GM23248 (cell line): ENCODE results near the gene PTPRK. TPM values are rescaled to one million over a fixed set of nuclear protein-coding genes. Genes with fewer than 3 reads are reported as not detected.

Experiments
- DNase-seq: peaks from one replicate; pipeline ENCODE4 v3.0.0-alpha.2; 2015
- H2AFZ ChIP-seq: fragments of 200-600 bp; sonication (generic); 2 replicates; pipeline ENCODE4 v1.6.1; 2016; ENCODE audit warnings: antibody characterized with exemption
- H3F3A ChIP-seq: fragments of 200-600 bp; sonication (generic); 2 replicates; pipeline ENCODE4 v1.6.1; 2016; ENCODE audit warnings: mild to moderate bottlenecking, antibody characterized with exemption, mixed run types; ENCODE audit not compliant: insufficient read depth
- H3K27ac ChIP-seq: fragments of 200-600 bp; sonication (generic); 2 replicates; pipeline ENCODE4 v1.5.1; 2016; ENCODE audit warnings: mild to moderate bottlenecking
- H3K27me3 ChIP-seq: fragments of 200-600 bp; sonication (generic); replicated peaks from 2 replicates; pipeline ENCODE4 v1.6.1; 2016; ENCODE audit warnings: mild to moderate bottlenecking; ENCODE audit not compliant: insufficient read depth
- H3K36me3 ChIP-seq: fragments of 200-600 bp; sonication (generic); 2 replicates; pipeline ENCODE4 v1.6.1; 2016; ENCODE audit warnings: low read depth, mild to moderate bottlenecking
- H3K4me1 ChIP-seq: fragments of 200-600 bp; sonication (generic); 2 replicates; pipeline ENCODE4 v1.6.1; 2016; ENCODE audit warnings: mild to moderate bottlenecking; ENCODE audit not compliant: insufficient read depth
- H3K4me2 ChIP-seq: fragments of 200-600 bp; sonication (generic); one replicate; pipeline ENCODE4 v1.6.1; 2016; ENCODE audit warnings: mild to moderate bottlenecking; ENCODE audit not compliant: unreplicated experiment
- H3K4me3 ChIP-seq: fragments of 200-600 bp; sonication (generic); 2 replicates; pipeline ENCODE4 v1.5.1; 2016; ENCODE audit warnings: mild to moderate bottlenecking
- H3K79me2 ChIP-seq: fragments of 200-600 bp; sonication (generic); 2 replicates; pipeline ENCODE4 v1.6.1; 2016; ENCODE audit warnings: mild to moderate bottlenecking; ENCODE audit not compliant: insufficient read depth
- H3K9ac ChIP-seq: fragments of 200-600 bp; sonication (generic); 2 replicates; pipeline ENCODE4 v1.6.1; 2016; ENCODE audit warnings: mild to moderate bottlenecking
- H3K9me2 ChIP-seq: fragments of 200-600 bp; sonication (generic); 2 replicates; pipeline ENCODE4 v1.6.1; 2016; ENCODE audit warnings: mixed run types, mild to moderate bottlenecking, moderate library complexity; ENCODE audit not compliant: insufficient read depth
- H3K9me3 ChIP-seq: fragments of 200-600 bp; sonication (generic); one replicate; pipeline ENCODE4 v1.6.1; 2017; ENCODE audit warnings: low read depth
- H4K20me1 ChIP-seq: fragments of 200-600 bp; sonication (generic); 2 replicates; pipeline ENCODE4 v1.6.0; 2016; ENCODE audit not compliant: insufficient read depth
- EZH2 ChIP-seq: fragments of 200-600 bp; sonication (generic); IDR thresholded peaks from 2 replicates; pipeline ENCODE4 v1.6.1; 2018; ENCODE audit warnings: antibody characterized with exemption, mild to moderate bottlenecking; ENCODE audit not compliant: insufficient read depth, poor library complexity, severe bottlenecking
- EZH2phosphoT487 ChIP-seq: fragments of 200-600 bp; sonication (generic); IDR thresholded peaks from 2 replicates; pipeline ENCODE4 v1.6.1; 2018; ENCODE audit warnings: antibody characterized with exemption, moderate library complexity, mild to moderate bottlenecking, low read depth; ENCODE audit not compliant: insufficient read depth
- WGBS, 2 experiments: methylation state at CpG; one replicate each; pipeline ENCODE4 v1.1.6; 2015 to 2017; ENCODE audit warnings: low lambda C conversion rate in 2 of 2, low coverage in 1 of 2; ENCODE audit errors: missing lambda C conversion rate in 2 of 2; 5-methylcytosine and 5-hydroxymethylcytosine counted together
- in situ Hi-C: fragments of 300-500 bp; cut with MboI; formaldehyde crosslinking; loops from 2 replicates; pipeline ENCODE4 v1.15.0; 2020
- polyA plus RNA-seq: library from polyadenylated mRNA; unstranded; fragments of >200 nt; fragmentation: Nextera tagmentation; extraction: Ambion mirVana; gene quantifications from 2 replicates; pipeline ENCODE4 v1.2.1, GENCODE V29; 2016
- total RNA-seq: library from RNA; depleted of rRNA; stranded (reverse); fragments of >200 nt; shearing (Covaris generic); gene quantifications from 2 replicates; pipeline ENCODE4 v1.2.3, GENCODE V29; 2014

The PTPRK gene
- total and polyA plus RNA-seq, 2 experiments from 2014 or later, result 22.3 to 34.5 TPM

DNA sequence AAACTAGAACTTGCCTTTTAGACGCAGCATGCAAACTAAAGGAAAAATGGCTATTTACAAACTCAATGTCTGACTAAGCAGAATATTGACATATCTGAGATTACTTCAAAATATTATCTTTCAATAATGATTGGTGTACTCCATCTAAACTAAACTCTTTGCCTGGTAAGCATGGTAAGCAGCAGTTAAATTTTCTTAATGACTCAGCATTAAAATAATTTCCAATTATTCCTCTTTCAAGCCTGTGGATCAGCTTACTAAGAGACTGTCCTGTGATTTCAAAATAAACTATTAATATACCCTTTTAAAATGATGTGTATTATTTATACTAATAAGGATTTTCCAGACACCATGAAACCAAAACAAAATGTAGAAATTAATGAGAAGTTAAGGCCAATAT, 392.7 kb downstream of the PTPRK start:
- Histone ChIP-seq H3K9ac (no peak overlapping the region), H4K20me1 (no peaks in the 10 kb centered on the region), H3K4me2 (no peak overlapping the region), H3K4me1 (0 out of 2 replicates have a peak, but pooled peaks cover 5% of the 10 kb centered on the region), H3K9me2 (no peaks in the 10 kb centered on the region), H3K9me3 (no peaks in the 10 kb centered on the region), H2AFZ (no peak overlapping the region), H3K27ac (no peak overlapping the region), H3F3A (no peaks in the 10 kb centered on the region), H3K4me3 (no peak overlapping the region), H3K36me3 (no peaks in the 10 kb centered on the region), H3K79me2 (no peaks in the 10 kb centered on the region), H3K27me3 (no peaks in the 10 kb centered on the region)
- 93 to 95% methylated on average over 1 of the region's 1 CpG for WGBS, 2 experiments
- in situ Hi-C loops, result no loop called here
- no peak for DNase-seq
- no peak for TF ChIP-seq EZH2
- TF ChIP-seq EZH2phosphoT487, result no peak

DNA sequence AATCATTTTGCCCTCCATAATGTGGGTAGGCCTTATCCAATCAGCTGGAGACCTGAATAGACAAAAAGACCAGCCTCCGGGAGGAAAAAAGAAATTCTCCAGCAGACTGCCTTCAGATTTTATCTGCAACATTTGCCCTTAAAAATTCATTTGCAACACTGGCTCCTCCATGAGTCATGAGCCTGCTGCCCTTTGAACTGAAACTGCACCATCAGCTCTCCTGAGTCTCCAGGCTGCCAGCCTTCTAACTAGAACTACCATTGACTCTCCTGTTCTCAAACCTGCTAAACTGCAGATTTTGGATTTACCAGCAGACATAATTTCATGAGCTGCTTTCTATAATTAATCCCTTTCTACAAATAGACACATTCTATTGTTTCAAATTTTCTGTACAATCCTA, 395.7 kb downstream of the PTPRK start:
- Histone ChIP-seq H3K36me3 (no peaks in the 10 kb centered on the region), H3K4me1 (no peaks in the 10 kb centered on the region), H4K20me1 (no peaks in the 10 kb centered on the region), H2AFZ (no peak overlapping the region), H3K27me3 (no peaks in the 10 kb centered on the region), H3F3A (no peaks in the 10 kb centered on the region), H3K4me3 (no peak overlapping the region), H3K27ac (no peak overlapping the region), H3K4me2 (no peak overlapping the region), H3K9ac (no peak overlapping the region), H3K79me2 (no peaks in the 10 kb centered on the region), H3K9me2 (no peaks in the 10 kb centered on the region), H3K9me3 (no peaks in the 10 kb centered on the region)
- 83 to 92% methylated on average over 1 of the region's 1 CpG for WGBS, 2 experiments
- in situ Hi-C loops, result no loop called here
- no peak for TF ChIP-seq EZH2
- TF ChIP-seq EZH2phosphoT487, result no peak
- DNase-seq, result peak; percentile 36

DNA sequence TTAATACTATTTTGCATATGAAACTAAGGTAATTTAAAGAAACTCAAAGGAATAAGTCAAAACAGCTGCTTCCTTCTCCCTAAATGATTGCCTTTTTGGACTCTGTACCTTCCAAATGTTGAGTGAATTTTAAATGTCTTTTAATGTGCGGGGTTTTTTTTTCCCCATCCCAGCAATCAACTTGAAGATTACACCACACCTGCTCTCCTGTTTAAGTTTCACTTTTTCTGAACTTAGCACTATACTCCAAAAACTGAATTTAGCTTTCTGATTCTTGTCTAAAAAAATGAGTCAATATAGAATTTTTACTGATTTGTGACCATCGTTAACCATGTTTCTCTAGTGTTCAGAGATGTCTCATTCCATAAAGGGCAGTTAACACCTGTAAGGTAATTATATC, 398.8 kb downstream of the PTPRK start:
- Histone ChIP-seq H3K9me2 (no peaks in the 10 kb centered on the region), H3K4me2 (no peak overlapping the region), H3F3A (no peaks in the 10 kb centered on the region), H3K4me3 (no peak overlapping the region), H3K9ac (no peak overlapping the region), H3K36me3 (no peaks in the 10 kb centered on the region), H3K4me1 (peaks cover 11% of the 10 kb centered on the region), H3K27ac (no peak overlapping the region), H4K20me1 (no peaks in the 10 kb centered on the region), H3K9me3 (no peaks in the 10 kb centered on the region), H2AFZ (no peak overlapping the region), H3K27me3 (no peaks in the 10 kb centered on the region), H3K79me2 (no peaks in the 10 kb centered on the region)
- in situ Hi-C loops, result no loop called here
- TF ChIP-seq EZH2 (no peak), EZH2phosphoT487 (no peak)
- no peak for DNase-seq
- 100% methylated on average over 2 of the region's 2 CpGs for WGBS, 2 experiments

DNA sequence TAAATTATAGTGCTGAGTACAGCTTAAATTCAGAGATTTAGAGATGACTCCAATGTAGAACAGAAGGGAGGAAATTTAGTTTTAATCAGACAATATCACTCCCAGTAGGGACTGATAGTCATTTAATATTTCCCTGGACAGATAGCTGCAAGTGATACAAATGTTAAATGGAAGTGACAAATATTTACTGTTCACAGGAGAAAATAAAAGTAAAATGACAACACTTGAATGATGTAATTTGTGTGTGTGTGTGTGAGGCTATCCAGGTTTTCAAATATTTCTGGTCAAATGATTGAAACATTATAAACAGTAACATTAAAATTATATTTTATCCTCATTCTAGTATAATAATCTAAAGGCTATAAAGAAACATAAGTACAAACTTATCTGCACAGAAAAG, 399.2 kb downstream of the PTPRK start:
- Histone ChIP-seq H3K9me2 (no peaks in the 10 kb centered on the region), H3K4me3 (no peak overlapping the region)
- in situ Hi-C loops, result no loop called here

DNA sequence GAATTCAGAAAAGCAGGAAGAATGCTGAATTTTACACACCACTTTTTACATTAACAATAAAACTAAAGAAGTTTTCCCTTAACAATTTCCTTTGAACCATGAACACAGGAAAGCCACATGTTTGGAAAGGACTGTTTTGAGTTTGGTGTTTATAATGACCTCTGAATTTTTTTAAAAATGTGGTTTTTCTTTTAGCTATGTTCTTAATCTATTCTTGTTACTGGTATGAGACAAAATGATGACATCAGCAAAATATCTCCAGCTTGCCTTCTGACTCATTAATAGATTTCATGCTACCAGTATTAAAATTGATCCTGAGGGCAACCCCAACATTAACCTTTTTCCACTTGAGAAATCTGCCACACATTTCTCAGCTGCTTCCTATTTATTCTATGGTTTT, 402.0 kb downstream of the PTPRK start:
- Histone ChIP-seq H3K9me3 (no peaks in the 10 kb centered on the region), H3F3A (no peaks in the 10 kb centered on the region), H3K4me3 (no peak overlapping the region), H3K79me2 (no peaks in the 10 kb centered on the region), H3K9me2 (no peaks in the 10 kb centered on the region), H3K27me3 (no peaks in the 10 kb centered on the region), H3K27ac (no peak overlapping the region), H2AFZ (no peak overlapping the region), H4K20me1 (no peaks in the 10 kb centered on the region), H3K36me3 (no peaks in the 10 kb centered on the region), H3K9ac (no peak overlapping the region), H3K4me1 (peaks cover 11% of the 10 kb centered on the region), H3K4me2 (no peak overlapping the region)
- in situ Hi-C loops, result no loop called here
- TF ChIP-seq EZH2 (no peak), EZH2phosphoT487 (no peak)
- DNase-seq, result peak; percentile 35

More for the DNA sequence above, 399.2 kb downstream of the PTPRK start:
- Histone ChIP-seq H3F3A (no peaks in the 10 kb centered on the region), H2AFZ (no peak overlapping the region), H3K4me1 (peaks cover 11% of the 10 kb centered on the region), H3K9ac (no peak overlapping the region), H3K79me2 (no peaks in the 10 kb centered on the region), H3K36me3 (no peaks in the 10 kb centered on the region), H3K27me3 (no peaks in the 10 kb centered on the region), H4K20me1 (no peaks in the 10 kb centered on the region), H3K27ac (no peak overlapping the region), H3K9me3 (no peaks in the 10 kb centered on the region), H3K4me2 (no peak overlapping the region)
- TF ChIP-seq EZH2, result no peak
- no peak for TF ChIP-seq EZH2phosphoT487
- no peak for DNase-seq
